HEK293 (cell line): Measurements from ENCODE around the gene HLA-G.

Experiments
- CTCF ChIA-PET: fragments of 350-600 bp; formaldehyde crosslinking; extraction: SDS; loops from one replicate; lab custom pipeline; 2021; ENCODE audit warnings: antibody characterized with exemption; lab: Yijun Ruan, JAX
- POLR2A ChIA-PET: fragments of 300-600 bp; formaldehyde crosslinking; extraction: SDS; loops from one replicate; lab custom pipeline; 2020; ENCODE audit warnings: antibody characterized with exemption, inconsistent platforms; lab: Yijun Ruan, JAX
- H3K27ac ChIP-seq: fragments of 200-500 bp; sonication (Bioruptor generic); 2 replicates; pipeline ENCODE4 v1.5.1; 2014; ENCODE audit warnings: low read depth, low read length, control low read depth, inconsistent platforms; ENCODE audit errors: extremely low read depth
- H3K36me3 ChIP-seq, 2 experiments: fragments of 200-500 bp in 1 of 2; sonication (Bioruptor generic) in 1 of 2; 1 replicate in 1 of 2; 2 replicates in 1 of 2; pipeline ENCODE4 v1.5.1; 2014 to 2017; ENCODE audit warnings: inconsistent platforms in 2 of 2, low read length in 2 of 2; ENCODE audit not compliant: control insufficient read depth in 2 of 2, insufficient read depth in 1 of 2
- H3K4me1 ChIP-seq: fragments of 200-500 bp; sonication (Bioruptor generic); 2 replicates; pipeline ENCODE4 v1.5.1; 2014; ENCODE audit warnings: mild to moderate bottlenecking, low read length, inconsistent platforms; ENCODE audit not compliant: control insufficient read depth, insufficient read depth
- H3K4me3 ChIP-seq: 2 replicates; pipeline ENCODE4 v1.5.1; 2011; ENCODE audit warnings: low read depth, mild to moderate bottlenecking, control low read depth, low read length, moderate library complexity
- H3K9me3 ChIP-seq: fragments of 200-500 bp; sonication (Bioruptor generic); 2 replicates; pipeline ENCODE4 v1.5.1; 2014; ENCODE audit warnings: low read depth, low read length, inconsistent platforms; ENCODE audit not compliant: control insufficient read depth, insufficient read depth
- ATF2 ChIP-seq: fragments of 450-650 bp; formaldehyde crosslinking; IDR thresholded peaks from 2 replicates; pipeline ENCODE4 v1.5.1; 2016; ENCODE audit warnings: missing biosample characterization, missing genetic modification characterization, low read depth
- BCL6B ChIP-seq: fragments of 450-650 bp; formaldehyde crosslinking; IDR thresholded peaks from 2 replicates; pipeline ENCODE4 v1.5.1; 2017; ENCODE audit warnings: missing biosample characterization, missing genetic modification characterization
- GLI4 ChIP-seq: fragments of 450-650 bp; formaldehyde crosslinking; IDR thresholded peaks from 2 replicates; pipeline ENCODE4 v1.5.1; 2016; ENCODE audit warnings: missing biosample characterization, missing genetic modification characterization
- MYNN ChIP-seq: fragments of 450-650 bp; formaldehyde crosslinking; IDR thresholded peaks from 2 replicates; pipeline ENCODE4 v1.5.1; 2016; ENCODE audit warnings: missing biosample characterization, missing genetic modification characterization, borderline replicate concordance
- OVOL3 ChIP-seq: fragments of 450-650 bp; formaldehyde crosslinking; IDR thresholded peaks from 2 replicates; pipeline ENCODE4 v1.5.1; 2016; ENCODE audit warnings: missing biosample characterization, missing genetic modification characterization
- PBX3 ChIP-seq: sonication (generic); formaldehyde crosslinking; IDR thresholded peaks from 2 replicates; pipeline ENCODE4 v1.8.1; 2022; ENCODE audit warnings: mild to moderate bottlenecking, moderate library complexity, missing genetic modification reagents
- PRDM1 ChIP-seq: fragments of 450-650 bp; formaldehyde crosslinking; IDR thresholded peaks from 2 replicates; pipeline ENCODE4; 2016; ENCODE audit warnings: missing biosample characterization, missing genetic modification characterization
- TRIM28 ChIP-seq: IDR thresholded peaks from 2 replicates; pipeline ENCODE4 v1.6.1; 2011; ENCODE audit warnings: low read length, control low read depth, borderline replicate concordance
- ZBTB26 ChIP-seq: fragments of 450-650 bp; formaldehyde crosslinking; optimal IDR thresholded peaks from 2 replicates; pipeline ENCODE3; 2016; ENCODE audit warnings: missing biosample characterization, mild to moderate bottlenecking, missing genetic modification characterization
- ZFP3 ChIP-seq: fragments of 450-650 bp; formaldehyde crosslinking; IDR thresholded peaks from 2 replicates; pipeline ENCODE4 v1.5.1; 2016; ENCODE audit warnings: low read depth, missing biosample characterization, missing genetic modification characterization
- ZFP41 ChIP-seq: fragments of 450-650 bp; formaldehyde crosslinking; IDR thresholded peaks from 2 replicates; pipeline ENCODE4 v1.5.1; 2016; ENCODE audit warnings: missing biosample characterization, missing genetic modification characterization, borderline replicate concordance
- ZNF10 ChIP-seq: fragments of 450-650 bp; formaldehyde crosslinking; IDR thresholded peaks from 2 replicates; pipeline ENCODE4 v1.5.1; 2017; ENCODE audit warnings: missing biosample characterization, missing genetic modification characterization
- ZNF16 ChIP-seq: fragments of 450-650 bp; formaldehyde crosslinking; IDR thresholded peaks from 2 replicates; pipeline ENCODE4 v1.5.1; 2016; ENCODE audit warnings: low read depth, missing biosample characterization, missing genetic modification characterization
- ZNF23 ChIP-seq: fragments of 450-650 bp; formaldehyde crosslinking; IDR thresholded peaks from 2 replicates; pipeline ENCODE4 v1.5.1; 2016; ENCODE audit warnings: missing biosample characterization, missing genetic modification characterization, borderline replicate concordance
- ZNF239 ChIP-seq: fragments of 450-650 bp; formaldehyde crosslinking; IDR thresholded peaks from 2 replicates; pipeline ENCODE4 v1.5.1; 2016; ENCODE audit warnings: missing biosample characterization, missing genetic modification characterization
- ZNF362 ChIP-seq: fragments of 450-650 bp; formaldehyde crosslinking; IDR thresholded peaks from 2 replicates; pipeline ENCODE4 v1.5.1; 2016; ENCODE audit warnings: missing biosample characterization, missing genetic modification characterization
- ZNF423 ChIP-seq: fragments of 450-650 bp; formaldehyde crosslinking; IDR thresholded peaks from 2 replicates; pipeline ENCODE4 v1.5.1; 2016; ENCODE audit warnings: missing biosample characterization, missing genetic modification characterization
- ZNF426 ChIP-seq: fragments of 450-650 bp; formaldehyde crosslinking; IDR thresholded peaks from 2 replicates; pipeline ENCODE4 v1.5.1; 2017; ENCODE audit warnings: missing biosample characterization, missing genetic modification characterization, mild to moderate bottlenecking, inconsistent platforms, moderate library complexity
- ZNF473 ChIP-seq: fragments of 450-650 bp; formaldehyde crosslinking; IDR thresholded peaks from 2 replicates; pipeline ENCODE4 v1.5.1; 2017; ENCODE audit warnings: missing biosample characterization, missing genetic modification characterization
- ZNF521 ChIP-seq: fragments of 450-650 bp; formaldehyde crosslinking; IDR thresholded peaks from 2 replicates; pipeline ENCODE4 v1.5.1; 2017; ENCODE audit warnings: missing biosample characterization, mild to moderate bottlenecking, missing genetic modification characterization
- ZNF529 ChIP-seq: fragments of 450-650 bp; formaldehyde crosslinking; IDR thresholded peaks from 2 replicates; pipeline ENCODE4 v1.5.1; 2017; ENCODE audit warnings: missing genetic modification characterization, missing biosample characterization; ENCODE audit not compliant: insufficient replicate concordance
- ZNF580 ChIP-seq: fragments of 450-650 bp; formaldehyde crosslinking; IDR thresholded peaks from 2 replicates; pipeline ENCODE4 v1.5.1; 2016; ENCODE audit warnings: missing biosample characterization, missing genetic modification characterization
- ZNF610 ChIP-seq: fragments of 450-650 bp; formaldehyde crosslinking; IDR thresholded peaks from 2 replicates; pipeline ENCODE4 v1.5.1; 2016; ENCODE audit warnings: missing biosample characterization, missing genetic modification characterization, borderline replicate concordance
- ZNF660 ChIP-seq: fragments of 450-650 bp; IDR thresholded peaks from 2 replicates; pipeline ENCODE4 v1.5.1; 2018; ENCODE audit warnings: missing biosample characterization, mild to moderate bottlenecking, missing genetic modification characterization
- ZNF701 ChIP-seq: fragments of 450-650 bp; formaldehyde crosslinking; IDR thresholded peaks from 2 replicates; pipeline ENCODE4 v1.5.1; 2016; ENCODE audit warnings: missing biosample characterization, missing genetic modification characterization
- ZNF707 ChIP-seq: fragments of 450-650 bp; formaldehyde crosslinking; IDR thresholded peaks from 2 replicates; pipeline ENCODE4 v1.5.1; 2016; ENCODE audit warnings: missing biosample characterization, missing genetic modification characterization
- ZNF830 ChIP-seq: fragments of 450-650 bp; IDR thresholded peaks from 2 replicates; pipeline ENCODE4 v1.5.0; 2018; ENCODE audit warnings: missing biosample characterization, missing genetic modification characterization, low read depth, mild to moderate bottlenecking, moderate library complexity

Gene HLA-G

GRCh38 chr6:29809249-29809648, 18.4 kb upstream of the HLA-G start:
- no peaks in the 10 kb centered on the region for H3K4me1 ChIP-seq
- CTCF ChIA-PET = interaction anchor here (0.7 to 2.5 kb wide), 5 partner anchors 13 to 156 kb away, joined by 3 to 13 read pairs (median 3); no protein-coding TSS in a partner anchor
- H3K4me3 ChIP-seq = no peak overlapping the region
- H3K36me3 ChIP-seq = no peaks in the 10 kb centered on the region
- H3K27ac ChIP-seq = no peak overlapping the region
- no peaks in the 10 kb centered on the region for H3K9me3 ChIP-seq
- TF ChIP-seq ZNF423 (tag by site-specific recombination) (no peak), ZNF10 (no peak), ZNF707 (no peak), ZNF23 (tag by site-specific recombination) (no peak), ZNF473 (no peak), PBX3 (CRISPR knock-in tag) (no peak), ATF2 (no peak), MYNN (tag by site-specific recombination) (no peak), ZBTB26 (tag by site-specific recombination) (no peak), ZNF521 (tag by site-specific recombination) (no peak), ZNF610 (tag by site-specific recombination) (no peak), ZNF580 (no peak), ZFP3 (tag by site-specific recombination) (no peak), TRIM28 (no peak), ZNF16 (tag by site-specific recombination) (no peak), ZNF830 (tag by site-specific recombination) (no peak), ZFP41 (tag by site-specific recombination) (no peak), GLI4 (tag by site-specific recombination) (no peak), ZNF701 (tag by site-specific recombination) (no peak)
- TF ChIP-seq, all 188 proteins: peak for 0
- POLR2A ChIA-PET = interaction anchor here (1.2 kb wide), 1 partner anchor 177 kb away, joined by 4 read pairs; the partner anchor contains the start of gene GABBR1

GRCh38 chr6:29810371-29810770, 17.3 kb upstream of the HLA-G start:
- H3K9me3 ChIP-seq = no peaks in the 10 kb centered on the region
- no peak overlapping the region for H3K4me3 ChIP-seq
- no peaks in the 10 kb centered on the region for H3K4me1 ChIP-seq
- H3K36me3 ChIP-seq = no peaks in the 10 kb centered on the region
- ChIA-PET POLR2A (no interaction called here), CTCF (interaction anchor here (2.5 kb wide), 1 partner anchor 25 kb away, joined by 13 read pairs; no protein-coding TSS in a partner anchor)
- no peak overlapping the region for H3K27ac ChIP-seq
- no peak for TF ChIP-seq ZNF426
- no peak for TF ChIP-seq ZNF362
- no peak for TF ChIP-seq PBX3 (CRISPR knock-in tag)
- TF ChIP-seq ZNF529 (tag by site-specific recombination) = no peak
- TF ChIP-seq ZNF239 (tag by site-specific recombination) = no peak
- no peak for TF ChIP-seq PRDM1 (tag by site-specific recombination)
- no peak for TF ChIP-seq ZNF830 (tag by site-specific recombination)
- TF ChIP-seq ZNF10 = no peak
- TF ChIP-seq OVOL3 (tag by site-specific recombination) = no peak
- TF ChIP-seq BCL6B = no peak
- TF ChIP-seq ZNF660 (tag by site-specific recombination) = no peak
